K562 (cell line): ENCODE results near the gene PDE8A. TPM values are rescaled to one million over a fixed set of nuclear protein-coding genes. Genes with fewer than 3 reads are reported as not detected.
"Not testable (repeated sequence)": the region's sequence is repeated elsewhere in the genome, so short reads cannot be mapped to it uniquely, and the experiment has no call there.

ENCODE experiments used
- ATAC-seq: fragments of 200-7000 bp; cut with Tn5 transposase; 3 replicates; pipeline ENCODE4 v1.9.1; 2020; ENCODE audit warnings: moderate library complexity
- BruUV-seq: library from RNA; stranded (reverse); fragments of 400-500 nt; replicated peaks from 2 replicates; lab custom pipeline; 2021; lab: Mats Ljungman, UMichigan
- CTCF ChIA-PET: fragments of 300-600 bp; formaldehyde crosslinking; extraction: SDS; loops from one replicate; lab custom pipeline; 2021; ENCODE audit warnings: low intra/inter-chr PET ratio; lab: Yijun Ruan, JAX
- POLR2A ChIA-PET: fragments of 300-600, 350-650 bp; sonication (Branson Sonifier 250); formaldehyde crosslinking; extraction: SDS; loops from one replicate; lab custom pipeline; 2021; ENCODE audit warnings: antibody characterized with exemption, inconsistent platforms; lab: Yijun Ruan, JAX
- DNase-seq, 4 experiments: peaks; one replicate each; pipeline versions ENCODE4 v3.0.0 to v3.0.0-alpha.2; 2011 to 2018; ENCODE audit warnings: low spot score in 3 of 4, mixed read lengths in 3 of 4; ENCODE audit errors: extremely low read depth in 1 of 4
- FAIRE-seq: peaks from 2 replicates; lab custom pipeline; 2011; peaks lifted over from hg19 to GRCh38; lab: Jason Lieb, UNC
- H2AFZ ChIP-seq: 2 replicates; pipeline ENCODE4 v1.6.0; 2011; ENCODE audit warnings: low read depth, low read length, control low read depth, inconsistent platforms
- H3K27ac ChIP-seq: fragments of 200-600 bp; 3 replicates; pipeline ENCODE4 v1.8.0; 2011; ENCODE audit warnings: low read depth, mild to moderate bottlenecking, control low read depth, inconsistent platforms, low read length, moderate library complexity, mixed read lengths; ENCODE audit errors: extremely low read depth
- H3K27me3 ChIP-seq, 2 experiments: fragments of 300-600 bp in 1 of 2; 2 replicates in 1 of 2; 3 replicates in 1 of 2; pipeline versions ENCODE4 v1.6.0 to v1.8.0; 2011; ENCODE audit warnings: inconsistent platforms in 2 of 2, low read length in 2 of 2, mild to moderate bottlenecking in 1 of 2, mixed read lengths in 1 of 2, moderate library complexity in 1 of 2; ENCODE audit not compliant: control insufficient read depth in 2 of 2, insufficient read depth in 2 of 2
- H3K36me3 ChIP-seq: fragments of 300-600 bp; 3 replicates; pipeline ENCODE4 v1.8.0; 2011; ENCODE audit warnings: mild to moderate bottlenecking, low read length, inconsistent platforms; ENCODE audit not compliant: control insufficient read depth, insufficient read depth
- H3K4me1 ChIP-seq, 2 experiments: fragments of 200-600 bp in 1 of 2; replicated peaks in 1 of 2; 2 replicates in 1 of 2; 3 replicates in 1 of 2; pipeline versions ENCODE4 v1.5.1 to v1.8.0; 2011; ENCODE audit warnings: inconsistent platforms in 2 of 2, low read length in 2 of 2, mild to moderate bottlenecking in 1 of 2, mixed read lengths in 1 of 2, moderate library complexity in 1 of 2; ENCODE audit not compliant: control insufficient read depth in 2 of 2, insufficient read depth in 2 of 2
- H3K4me2 ChIP-seq: 2 replicates; pipeline ENCODE4 v1.6.1; 2011; ENCODE audit warnings: low read length, control low read depth, inconsistent platforms, mixed read lengths; ENCODE audit not compliant: insufficient read depth
- H3K4me3 ChIP-seq: fragments of 200-600 bp; sonication (generic), shearing (Covaris generic); 2 replicates; pipeline ENCODE4 v1.5.1; 2016; ENCODE audit warnings: control low read depth, inconsistent platforms
- H3K79me2 ChIP-seq: fragments of 200-600 bp; 3 replicates; pipeline ENCODE4 v1.8.0; 2011; ENCODE audit warnings: low read length, inconsistent platforms; ENCODE audit not compliant: control insufficient read depth, insufficient read depth
- H3K9ac ChIP-seq, 2 experiments: 2 replicates each; pipeline versions ENCODE4 v1.6.0 to v1.6.1; 2011; ENCODE audit warnings: low read depth in 2 of 2, low read length in 2 of 2, control low read depth in 1 of 2, inconsistent platforms in 1 of 2, mild to moderate bottlenecking in 1 of 2, mixed read lengths in 1 of 2; ENCODE audit not compliant: insufficient read depth in 1 of 2
- H3K9me1 ChIP-seq: one replicate; pipeline ENCODE4 v1.6.0; 2011; ENCODE audit warnings: inconsistent platforms, mild to moderate bottlenecking, low read length, moderate library complexity; ENCODE audit not compliant: control insufficient read depth, insufficient read depth
- H3K9me3 ChIP-seq: replicated peaks from 2 replicates; pipeline ENCODE4 v1.5.1; 2011; ENCODE audit warnings: low read depth, low read length, inconsistent platforms; ENCODE audit not compliant: control insufficient read depth, insufficient read depth
- H4K20me1 ChIP-seq: replicated peaks from 2 replicates; pipeline ENCODE4 v1.6.1; 2011; ENCODE audit warnings: low read length, inconsistent platforms, mixed read lengths; ENCODE audit not compliant: control insufficient read depth, insufficient read depth
- ARHGAP35 ChIP-seq: fragments of 450-650 bp; IDR thresholded peaks from 2 replicates; pipeline ENCODE4 v1.6.1; 2018; ENCODE audit not compliant: partially characterized antibody
- ATF4 ChIP-seq: fragments of 450-650 bp; formaldehyde crosslinking; IDR thresholded peaks from 2 replicates; pipeline ENCODE4 v1.4.0; 2022; ENCODE audit warnings: mild to moderate bottlenecking, moderate library complexity
- CCNT2 ChIP-seq: IDR thresholded peaks from 2 replicates; pipeline ENCODE4 v1.6.1; 2011; ENCODE audit warnings: borderline replicate concordance, low read depth, mild to moderate bottlenecking, moderate library complexity, mixed read lengths, low read length; ENCODE audit not compliant: insufficient read length; ENCODE audit errors: extremely low read depth
- TCF3 ChIP-seq: sonication (generic); formaldehyde crosslinking; IDR thresholded peaks from 2 replicates; pipeline ENCODE4 v1.4.0; 2020; ENCODE audit warnings: mild to moderate bottlenecking, missing genetic modification reagents
- ZNF121 ChIP-seq: sonication (generic); formaldehyde crosslinking; conservative IDR thresholded peaks from 2 replicates; pipeline ENCODE4 v1.8.0; 2022; ENCODE audit warnings: missing genetic modification reagents
- ZNF561 ChIP-seq: fragments of 450-650 bp; formaldehyde crosslinking; conservative IDR thresholded peaks from 2 replicates; pipeline ENCODE4 v1.4.0; 2020; ENCODE audit warnings: mild to moderate bottlenecking, moderate library complexity
- ZNF717 ChIP-seq: fragments of 250-450 bp; sonication (Bioruptor Pico); IDR thresholded peaks from 2 replicates; pipeline ENCODE4 v1.5.0; 2021
- ZNF778 ChIP-seq: fragments of 450-650 bp; formaldehyde crosslinking; IDR thresholded peaks from 2 replicates; pipeline ENCODE4 v1.4.0; 2020; ENCODE audit warnings: mild to moderate bottlenecking, moderate library complexity
- WGBS: fragments of 100-300 bp; shearing (Covaris generic); methylation state at CpG from one replicate; pipeline ENCODE4 v1.1.6; 2016; ENCODE audit warnings: low coverage, mixed read lengths; ENCODE audit not compliant: insufficient coverage; ENCODE audit errors: missing lambda C conversion rate; 5-methylcytosine and 5-hydroxymethylcytosine counted together
- in situ Hi-C: fragments of 300-500 bp; cut with MboI; formaldehyde crosslinking; loops from 4 replicates; pipeline ENCODE4 v1.15.0; 2018; ENCODE audit warnings: inconsistent platforms, mixed read lengths
- intact Hi-C: fragments of 100-400 bp; cut with micrococcal nuclease; formaldehyde crosslinking; loops from 2 replicates; pipeline ENCODE4 v1.14.2; 2022
- polyA plus RNA-seq, 8 experiments: library from polyadenylated mRNA; depleted of rRNA in 4 of 8; stranded (reverse) in 5 of 8; unstranded in 3 of 8; fragments of >200 nt; fragmentation: Nextera tagmentation in 2 of 8; fragmentation: Illumina TruSeq in 1 of 8; extraction: Ambion mirVana in 2 of 8; extraction: Trizol in 1 of 8; gene quantifications; 2 replicates each; pipeline versions ENCODE4 v1.2.1 to v1.2.3, GENCODE V29; 2011 to 2014; ENCODE audit warnings: inconsistent platforms in 1 of 8, missing spikeins in 1 of 8
- total RNA-seq, 7 experiments: library from RNA; depleted of rRNA in 6 of 7; stranded (reverse); fragments of >200 nt in 6 of 7; fragmentation: Illumina TruSeq in 2 of 7; extraction: Trizol in 2 of 7; gene quantifications; 2 replicates each; pipeline versions ENCODE4 v1.2.1 to v1.2.3, GENCODE V29; 2011 to 2021; ENCODE audit warnings: low replicate concordance in 1 of 7

The PDE8A gene
- total and polyA plus RNA-seq, 9 of the 15 experiments (the other 6 are each of a cell fraction or from before 2014, with no cell fraction given): 5.9 to 40.3 (median 19.8) TPM

DNA sequence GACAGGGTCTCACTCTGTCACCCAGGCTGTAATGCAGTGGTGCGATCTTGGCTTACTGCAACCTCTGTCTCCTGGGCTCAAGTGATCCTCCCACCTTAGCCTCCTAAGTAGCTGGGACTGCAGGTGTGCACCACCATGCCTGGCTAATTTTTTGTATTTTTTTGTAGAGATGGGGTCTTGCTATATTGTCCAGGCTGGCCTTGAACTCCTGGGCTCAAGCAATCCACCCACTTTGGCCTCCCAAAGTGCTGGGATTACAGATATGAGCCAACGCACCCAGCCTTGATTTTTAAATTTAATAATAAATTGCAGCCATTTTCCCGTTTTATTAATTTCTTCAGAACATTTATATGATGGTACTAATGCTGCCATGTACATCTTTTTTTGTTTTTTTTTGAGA is 15.6 kb downstream of the PDE8A start:
- H3K36me3 ChIP-seq, H3K27me3 ChIP-seq, FAIRE-seq, H3K9me1 ChIP-seq, H3K4me2 ChIP-seq, intact Hi-C loops, DNase-seq, H2AFZ ChIP-seq, H3K9ac ChIP-seq, H3K4me3 ChIP-seq, H3K27ac ChIP-seq, H3K9me3 ChIP-seq, ATAC-seq, CTCF ChIA-PET, in situ Hi-C loops, BruUV-seq: not testable (repeated sequence)
- 90% methylated on average over 3 of the region's 3 CpGs for WGBS
- POLR2A ChIA-PET: interaction anchor here (0.6 to 1.4 kb wide), 5 partner anchors 9 to 152 kb away, joined by 3 to 9 read pairs (median 4); partner anchors contain the start of gene PDE8A
- H3K79me2 ChIP-seq: peaks cover 74% of the 10 kb centered on the region
- peaks cover 4 to 20% of the 10 kb centered on the region in 2 experiments; a peak in 3 of 5 replicates for H3K4me1 ChIP-seq
- H4K20me1 ChIP-seq: peaks cover 21% of the 10 kb centered on the region
- TF ChIP-seq ZNF121: peak; percentile 56

- H3K36me3 ChIP-seq: peaks cover 3% of the 10 kb centered on the region; the same call in 1 of the 3 replicates
- in situ Hi-C loops: no loop called here
- intact Hi-C loops: no loop called here
- DNase-seq (no peak), FAIRE-seq (peak; percentile 42), ATAC-seq (peak; percentile 40)
- H3K79me2 ChIP-seq: peaks cover 78% of the 10 kb centered on the region
- H3K27ac ChIP-seq: 0 out of 3 replicates have a peak overlapping the region, but pooled peaks have one; percentile 5
- no peaks in the 10 kb centered on the region for H3K9me3 ChIP-seq
- H3K4me1 ChIP-seq: peaks cover 4 to 18% of the 10 kb centered on the region in 2 experiments; a peak in 3 of 5 replicates
- BruUV-seq: no TSS peak
- no peak overlapping the region for H3K4me2 ChIP-seq
- H3K9me1 ChIP-seq: no peaks in the 10 kb centered on the region
- no peak overlapping the region for H3K4me3 ChIP-seq
- ChIA-PET POLR2A (interaction anchor here (0.6 to 2.2 kb wide), 6 partner anchors 10 to 269 kb away, joined by 3 to 11 read pairs (median 8); no protein-coding TSS in a partner anchor), CTCF (no interaction called here)
- H4K20me1 ChIP-seq: peaks cover 13% of the 10 kb centered on the region
- no peaks in the 10 kb centered on the region for H3K27me3 ChIP-seq
- H3K9ac ChIP-seq: peak overlapping the region in 1 of 2 experiments; percentile 69; a peak in 1 of 4 replicates
- no peak overlapping the region for H2AFZ ChIP-seq
- TF ChIP-seq CCNT2 (no peak), ARHGAP35 (no peak), ZNF717 (CRISPR knock-in tag) (no peak), ATF4 (CRISPR knock-in tag) (no peak), ZNF561 (CRISPR knock-in tag) (no peak), TCF3 (no peak), ZNF778 (CRISPR knock-in tag) (no peak)
These were observed 18.7 kb downstream of the PDE8A start for GRCh38 chr15:85000189-85000864.
